GM19351 (cell line): ENCODE results near the gene MED12L.

Experiments
- ATAC-seq: cut with Tn5 transposase; IDR thresholded peaks from one replicate; pipeline ENCODE4 v1.9.1; 2021; ENCODE audit warnings: mild to moderate bottlenecking, moderate library complexity; ENCODE audit not compliant: unreplicated experiment

The MED12L gene

DNA sequence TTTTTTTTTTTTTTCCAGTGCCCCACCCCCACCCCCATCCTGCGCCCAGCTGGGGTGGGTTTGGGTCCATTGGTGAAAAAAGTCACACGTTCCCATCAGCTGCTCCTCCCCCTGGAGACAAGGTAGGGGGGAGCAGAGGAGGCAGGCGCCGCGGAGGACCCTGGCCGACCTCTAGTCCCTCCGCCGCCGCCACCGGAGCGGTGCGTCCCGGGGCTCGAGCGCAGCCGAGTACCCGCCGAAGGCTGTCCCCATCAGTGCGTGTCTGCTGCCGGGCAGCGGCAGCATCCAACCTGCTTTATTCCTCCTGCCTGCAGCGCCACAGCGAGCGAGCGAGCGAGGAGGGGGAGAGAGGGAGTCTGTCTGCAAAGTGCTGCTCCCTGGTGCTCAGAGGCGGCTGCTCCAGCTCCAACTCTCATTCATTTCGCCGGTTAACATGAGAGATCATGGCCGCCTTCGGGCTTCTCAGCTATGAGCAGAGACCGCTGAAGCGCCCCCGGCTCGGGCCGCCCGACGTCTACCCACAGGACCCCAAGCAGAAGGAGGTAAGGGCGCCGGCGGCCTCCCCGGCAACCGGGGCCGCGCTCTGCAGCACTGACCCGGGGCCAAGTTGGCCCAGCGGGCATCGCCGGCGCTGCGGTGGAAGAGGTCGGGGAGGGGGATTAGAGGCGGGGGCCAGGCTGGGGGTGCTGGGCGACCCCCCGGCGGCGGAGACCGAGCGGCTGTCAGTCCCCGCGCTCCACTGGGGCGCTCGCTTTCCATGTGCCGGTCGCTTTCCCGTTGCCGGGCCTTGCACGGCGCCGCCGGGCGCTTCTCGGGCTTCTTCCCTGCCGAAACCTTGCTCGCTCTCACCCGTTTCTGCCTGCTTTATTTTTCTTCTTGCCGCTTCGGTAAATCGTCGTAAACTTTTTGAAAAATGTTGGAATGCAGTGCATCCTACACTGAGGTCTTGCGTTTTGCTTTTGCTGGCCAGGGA lies 1.3 kb downstream of the MED12L start:
- peak; percentile 73 for ATAC-seq

DNA sequence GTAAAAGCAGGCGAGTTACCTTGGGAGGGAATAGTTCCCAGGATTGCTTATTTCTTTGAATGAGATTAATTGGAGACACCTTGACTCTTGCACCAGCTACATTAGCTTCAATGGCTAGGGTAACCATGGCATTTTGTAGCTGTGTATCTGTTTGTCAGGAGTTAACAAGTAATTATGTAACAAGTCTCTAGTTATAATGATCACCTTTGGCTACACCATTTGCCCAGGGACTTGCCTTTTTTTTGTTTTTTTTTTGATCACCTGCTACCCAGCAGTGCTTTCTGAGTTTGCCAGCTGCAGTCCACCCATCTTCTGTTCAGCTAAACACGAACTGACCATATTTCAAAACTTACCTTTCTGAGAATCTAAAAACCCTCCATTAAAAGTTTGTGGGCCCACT lies 2.2 kb downstream of the MED12L start:
- ATAC-seq, result no peak

DNA sequence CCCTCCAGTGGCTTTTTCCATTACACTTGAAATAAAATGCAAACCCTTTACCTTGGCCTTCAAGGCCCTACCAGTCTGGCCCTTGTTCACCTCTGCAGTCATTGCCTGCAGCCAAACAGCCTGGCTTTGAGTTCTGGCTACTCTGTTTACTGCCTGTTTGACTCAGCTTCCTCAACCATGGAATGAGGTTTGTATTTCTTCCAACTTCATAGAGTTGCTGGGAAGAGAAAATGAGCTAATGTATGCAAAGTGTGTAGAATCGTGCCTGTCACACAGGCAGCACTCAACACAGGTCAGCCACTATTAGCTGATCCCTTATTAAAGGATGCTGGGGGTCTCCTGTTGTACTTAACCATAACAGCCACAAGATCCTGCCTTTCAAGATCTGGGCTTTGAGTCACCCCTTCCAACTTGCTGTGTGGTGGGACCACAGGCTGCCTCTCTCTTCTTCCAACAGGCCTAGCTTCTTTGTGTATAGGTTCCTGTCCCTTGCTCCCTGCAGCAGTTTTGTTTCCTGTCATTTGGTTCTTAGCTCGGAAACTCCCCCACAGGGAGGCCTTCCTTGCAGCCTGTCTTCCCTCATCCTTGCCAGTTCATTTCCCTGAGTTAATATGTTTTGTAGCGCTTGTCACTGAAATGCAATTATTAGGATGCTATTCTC lies 6.4 kb downstream of the MED12L start:
- ATAC-seq, result no peak

DNA sequence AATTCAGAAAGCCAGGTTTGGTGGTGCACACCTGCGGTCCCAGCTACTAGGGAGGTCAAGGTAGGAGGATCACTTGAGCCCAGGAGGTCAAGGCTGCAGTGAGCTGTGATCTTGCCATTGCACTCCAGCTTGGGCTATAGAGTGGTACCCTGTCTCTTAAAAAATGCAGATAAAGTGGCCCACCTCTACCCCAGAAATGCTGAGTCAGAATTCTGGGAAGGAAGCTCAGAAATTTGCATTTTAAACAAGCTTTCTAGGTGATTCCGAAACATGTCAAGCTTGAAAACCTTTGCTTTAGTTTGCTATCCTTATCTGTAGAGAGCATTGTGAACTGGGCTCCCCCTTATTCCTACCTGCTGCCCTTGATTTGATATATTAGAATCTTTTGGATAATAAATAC lies 7.7 kb downstream of the MED12L start:
- ATAC-seq, result no peak

DNA sequence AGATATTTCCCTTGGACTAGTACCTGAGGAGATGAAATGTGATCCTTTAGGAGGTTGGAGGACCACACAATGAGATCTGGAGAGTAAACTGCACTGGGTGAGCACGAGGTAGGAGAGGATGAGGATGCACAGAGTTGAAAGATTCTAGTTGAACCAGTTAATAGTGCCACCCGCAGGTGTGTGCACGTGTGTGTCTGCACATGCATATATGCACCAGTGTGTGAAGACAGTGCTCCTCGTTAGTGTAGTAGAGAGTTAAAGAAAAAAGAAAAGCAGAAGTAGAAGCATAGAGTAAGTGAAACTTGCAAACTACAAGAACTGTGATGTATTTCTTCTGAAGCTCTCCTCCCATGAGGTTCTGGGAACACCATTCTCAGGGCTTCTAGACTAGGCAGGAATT lies 8.4 kb downstream of the MED12L start:
- peak; percentile 86 for ATAC-seq

DNA sequence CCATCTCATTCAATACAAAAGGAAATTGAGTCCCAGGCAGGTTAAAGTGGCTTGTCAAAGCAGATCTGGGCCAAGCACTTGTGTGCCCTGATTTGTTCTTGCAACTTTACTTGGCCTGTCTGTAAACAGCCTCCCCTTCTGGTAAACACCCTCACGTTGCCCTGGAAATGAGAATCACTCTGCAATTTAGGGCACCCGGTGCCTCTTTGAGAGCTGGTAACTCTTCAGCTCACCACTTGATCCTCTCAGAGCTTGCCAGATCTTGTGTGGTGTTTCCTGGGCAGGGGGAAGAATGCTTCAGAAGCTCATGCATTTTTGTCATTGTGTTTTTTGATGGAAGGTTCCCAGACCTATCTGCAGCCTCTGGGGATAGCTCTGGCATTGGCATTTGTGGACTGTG lies 11.3 kb downstream of the MED12L start:
- ATAC-seq, result no peak

DNA sequence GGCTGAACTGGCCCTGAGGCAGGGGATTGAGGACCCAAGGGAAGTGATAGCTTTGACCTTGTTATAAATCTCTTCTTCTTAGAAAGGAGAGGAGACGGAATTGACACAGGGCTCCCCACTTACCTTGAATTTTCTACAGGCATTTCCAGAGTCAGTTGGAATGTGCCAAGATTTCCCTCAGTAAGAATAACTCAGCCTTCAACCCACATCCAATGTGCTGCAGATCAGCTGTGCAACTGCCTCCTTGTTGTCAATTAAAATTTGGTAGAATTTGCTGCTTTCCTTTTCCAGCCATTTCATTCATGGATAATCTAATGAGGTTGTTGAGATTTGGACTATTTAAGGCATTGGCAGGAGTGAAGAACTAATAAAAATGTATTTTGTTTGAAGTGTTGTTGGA lies 14.6 kb downstream of the MED12L start:
- no peak for ATAC-seq

DNA sequence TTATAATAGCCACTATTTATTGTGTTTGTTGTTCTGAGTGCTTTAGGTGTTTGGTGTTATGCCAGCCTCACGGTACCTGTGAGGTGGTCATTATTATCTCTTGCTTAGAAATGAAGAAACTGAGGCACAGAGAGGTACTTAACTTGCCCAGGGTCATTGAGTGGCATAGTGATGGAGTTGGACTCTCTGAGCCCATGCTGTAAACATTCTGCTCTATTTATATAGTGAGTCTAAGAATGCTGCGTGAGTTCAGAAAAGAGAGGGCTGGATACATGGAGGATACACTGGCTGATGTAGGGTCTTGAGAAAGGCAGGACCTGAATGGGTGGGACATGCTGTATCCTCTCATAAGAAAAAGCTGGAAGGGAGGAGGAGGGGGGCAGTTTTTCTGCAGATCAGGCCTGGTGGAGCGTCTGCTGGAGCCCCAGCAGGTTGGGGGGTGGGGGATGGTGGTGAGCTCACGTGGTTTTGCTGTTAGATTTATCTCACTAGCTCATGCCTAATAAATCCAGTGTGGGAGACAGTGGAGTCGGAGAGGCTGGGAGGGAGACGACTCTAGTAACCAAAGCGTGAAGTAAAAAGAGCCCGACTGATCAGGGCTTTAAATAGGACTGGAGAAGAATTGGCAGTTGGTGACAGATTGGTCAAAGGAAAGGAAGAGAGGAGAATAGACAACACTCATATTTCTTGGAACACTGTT lies 16.0 kb downstream of the MED12L start:
- no peak for ATAC-seq

DNA sequence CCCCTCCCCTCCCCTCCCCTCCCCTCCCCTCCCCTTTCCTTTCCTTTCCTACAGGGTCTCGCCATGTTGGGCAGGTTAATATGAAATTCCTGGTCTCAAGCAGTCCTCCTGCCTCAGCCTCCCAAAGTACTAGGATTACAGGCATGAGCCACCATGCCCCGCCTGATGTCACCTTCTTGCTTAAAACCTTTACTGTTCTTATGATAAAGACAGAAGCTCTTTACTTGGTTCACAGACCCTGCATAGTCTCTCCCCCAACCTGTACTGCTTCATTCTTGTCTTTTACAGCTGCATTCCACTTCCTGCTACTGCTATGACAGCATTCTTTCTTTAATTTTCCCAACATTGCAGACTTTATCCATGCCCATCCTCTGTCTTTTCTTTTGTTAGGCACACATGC lies 20.8 kb downstream of the MED12L start:
- ATAC-seq, result no peak

DNA sequence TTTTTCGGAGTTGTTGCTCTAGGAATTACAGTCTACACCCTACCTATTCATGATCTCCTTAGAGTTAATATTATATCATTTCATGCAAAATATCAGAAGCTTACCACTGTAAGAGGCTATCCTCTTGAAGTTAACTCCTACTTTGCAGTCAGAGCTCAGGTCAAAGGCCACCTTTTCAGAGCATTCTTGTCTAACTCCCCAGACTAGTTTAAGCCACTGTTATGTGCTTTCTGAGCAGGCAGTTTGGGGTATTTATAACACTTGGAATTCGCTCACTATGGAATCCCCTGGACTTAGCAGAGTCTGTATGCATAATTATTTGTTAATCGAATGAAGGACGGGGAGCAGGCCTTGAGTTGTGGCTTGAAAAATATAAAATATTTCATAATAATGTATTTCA lies 21.7 kb downstream of the MED12L start:
- ATAC-seq, result no peak

DNA sequence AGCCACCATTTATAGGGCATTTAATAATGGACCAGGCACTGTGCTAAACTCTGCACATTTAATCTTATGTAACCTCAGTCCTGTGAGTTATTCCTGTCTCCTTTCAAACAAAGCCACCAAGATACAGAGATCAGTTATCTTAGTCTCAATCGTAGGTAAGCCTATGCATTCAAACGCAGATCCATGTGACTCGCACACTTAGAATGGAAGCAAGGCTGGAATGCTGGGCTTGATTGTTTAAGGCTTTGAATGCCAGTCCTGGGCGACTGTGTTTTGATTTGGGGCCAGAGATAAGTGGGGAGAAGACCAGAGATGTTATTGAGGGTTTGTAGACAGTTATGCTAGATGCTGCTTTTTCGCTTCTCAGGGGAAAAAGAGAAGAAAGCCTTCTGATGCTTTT lies 22.2 kb downstream of the MED12L start:
- no peak for ATAC-seq

DNA sequence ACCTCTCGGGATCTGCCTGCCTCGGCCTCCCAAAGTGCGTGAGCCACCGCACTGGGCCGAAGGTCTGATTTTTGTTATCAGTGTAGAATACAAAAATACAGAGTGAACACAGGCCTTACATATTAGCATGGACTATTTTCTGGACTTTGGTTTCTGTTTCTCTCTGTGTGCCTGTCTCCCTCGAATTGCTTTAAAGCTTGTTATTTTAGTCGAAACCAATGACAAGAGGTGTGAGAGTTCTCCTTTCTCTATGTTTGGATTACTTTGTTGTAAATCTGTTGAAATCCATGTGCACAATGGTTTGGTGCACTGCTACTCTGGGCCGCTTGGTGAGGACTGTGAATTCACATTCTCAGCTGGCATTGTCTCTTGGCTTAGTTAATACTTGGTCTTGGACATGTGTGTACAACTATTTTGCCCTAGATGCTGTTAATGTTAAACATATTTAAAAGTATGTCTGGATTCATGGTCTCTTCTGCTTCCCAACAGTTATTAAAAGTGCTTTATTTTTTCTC lies 23.9 kb downstream of the MED12L start:
- ATAC-seq, result no peak

DNA sequence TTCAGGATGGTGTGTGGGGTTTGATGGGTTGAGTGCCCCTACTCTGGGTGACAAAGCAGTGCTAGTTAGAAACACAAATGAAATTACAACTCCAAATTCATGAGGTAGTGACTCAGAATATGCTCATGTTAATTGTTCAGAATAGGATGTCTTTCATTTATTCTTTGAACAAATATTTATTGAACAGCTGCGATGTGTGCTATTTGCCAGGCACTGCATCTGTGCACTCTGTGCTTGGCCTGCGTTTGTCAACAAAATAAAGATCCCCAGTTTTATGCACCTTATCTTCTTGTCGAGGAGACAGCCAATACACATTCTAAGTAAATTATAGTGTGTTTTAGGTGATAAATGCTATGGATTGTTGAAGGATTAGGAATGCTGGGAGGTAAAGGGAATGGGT lies 27.3 kb downstream of the MED12L start:
- no peak for ATAC-seq

DNA sequence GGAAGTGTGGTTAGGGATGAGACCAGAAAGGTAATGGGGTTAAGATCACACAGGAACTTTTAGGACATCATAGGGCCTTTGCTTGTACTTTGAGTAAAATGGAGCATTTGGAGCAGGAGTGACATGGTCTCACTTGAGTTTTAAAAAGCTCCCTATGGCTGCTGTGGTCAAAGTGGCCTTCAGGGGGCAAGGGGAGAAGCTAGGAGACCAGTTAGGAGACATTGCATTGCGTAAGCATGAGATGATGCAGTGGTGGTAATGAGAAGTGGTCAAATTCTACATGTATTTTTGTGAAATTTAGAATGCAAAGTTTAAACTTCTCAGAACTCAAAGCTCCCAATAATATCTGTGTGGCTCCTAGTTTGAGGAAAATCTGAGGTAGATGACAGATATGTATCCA lies 27.9 kb downstream of the MED12L start:
- ATAC-seq, result no peak

DNA sequence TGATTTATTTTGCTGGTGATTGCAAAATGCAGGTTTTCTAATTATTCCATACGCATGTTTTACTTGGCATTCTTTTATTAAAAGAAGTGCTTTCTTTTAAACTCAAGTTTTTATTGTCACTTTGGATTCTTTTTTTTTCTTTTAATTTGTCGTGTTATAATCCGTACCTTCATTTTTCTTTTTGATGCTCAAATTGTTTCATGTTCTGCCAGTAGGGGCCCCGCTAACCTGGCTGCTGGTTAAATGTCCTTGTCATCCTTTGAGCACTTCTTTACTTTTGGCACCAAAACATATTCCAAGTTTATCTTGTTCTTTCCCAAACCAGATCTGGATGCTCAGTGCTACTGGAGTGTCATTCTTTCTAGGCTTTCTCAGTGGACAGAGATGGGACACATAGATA lies 31.6 kb downstream of the MED12L start:
- no peak for ATAC-seq

DNA sequence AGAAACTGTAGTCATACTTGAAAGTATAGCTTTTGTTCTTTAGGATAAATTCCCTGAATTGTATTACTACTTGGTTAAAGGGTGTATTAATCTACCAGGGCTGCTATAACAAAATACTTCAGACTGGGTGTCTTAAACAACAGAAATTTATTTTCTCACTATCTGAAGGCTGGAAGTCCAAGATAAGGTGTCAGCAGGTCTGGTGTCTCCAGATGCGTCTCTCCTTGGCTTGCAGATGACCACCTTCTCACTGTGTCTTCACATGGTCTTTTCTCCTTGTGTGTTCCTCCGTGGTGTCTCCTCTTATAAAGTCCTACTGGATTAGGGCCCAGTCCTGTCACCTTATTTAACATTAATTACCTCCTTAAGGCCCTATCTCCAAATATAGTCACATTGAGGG lies 33.7 kb downstream of the MED12L start:
- no peak for ATAC-seq

DNA sequence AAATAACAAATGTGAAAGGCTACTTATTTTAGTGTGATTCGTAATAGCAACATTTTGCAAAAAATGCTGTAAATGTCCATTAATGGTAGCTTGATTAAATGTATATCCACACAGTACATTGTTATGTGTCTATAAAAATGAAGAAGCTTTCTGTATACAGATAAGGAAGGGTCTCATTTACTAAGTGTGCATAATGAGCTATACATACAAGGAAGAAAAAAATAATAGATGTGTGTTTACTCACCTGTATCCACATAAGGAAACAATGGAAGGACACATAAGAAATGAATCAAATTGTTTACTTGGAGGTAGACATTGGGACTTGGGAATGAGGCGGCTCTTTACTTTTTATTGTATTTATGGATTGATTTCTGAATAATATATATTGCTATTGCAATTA lies 34.9 kb downstream of the MED12L start:
- ATAC-seq, result no peak

DNA sequence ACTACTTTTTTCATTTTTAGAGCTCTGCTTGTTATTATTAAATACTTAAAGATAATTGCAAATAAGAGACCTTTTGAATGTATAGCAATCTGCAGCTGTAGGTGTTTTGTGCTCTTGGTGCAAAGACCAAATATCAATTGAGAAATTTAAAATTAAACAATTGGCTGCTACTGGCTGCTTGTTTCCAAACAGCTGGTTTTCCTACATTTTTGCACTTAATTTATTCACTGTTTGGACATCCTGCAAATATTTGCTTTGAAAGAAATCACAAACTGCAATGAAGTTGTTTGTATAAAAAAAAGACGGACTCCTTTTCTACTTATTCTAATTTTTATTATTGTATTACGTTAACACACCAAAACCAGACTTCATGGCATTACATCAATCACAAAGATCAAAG lies 35.6 kb downstream of the MED12L start:
- no peak for ATAC-seq

DNA sequence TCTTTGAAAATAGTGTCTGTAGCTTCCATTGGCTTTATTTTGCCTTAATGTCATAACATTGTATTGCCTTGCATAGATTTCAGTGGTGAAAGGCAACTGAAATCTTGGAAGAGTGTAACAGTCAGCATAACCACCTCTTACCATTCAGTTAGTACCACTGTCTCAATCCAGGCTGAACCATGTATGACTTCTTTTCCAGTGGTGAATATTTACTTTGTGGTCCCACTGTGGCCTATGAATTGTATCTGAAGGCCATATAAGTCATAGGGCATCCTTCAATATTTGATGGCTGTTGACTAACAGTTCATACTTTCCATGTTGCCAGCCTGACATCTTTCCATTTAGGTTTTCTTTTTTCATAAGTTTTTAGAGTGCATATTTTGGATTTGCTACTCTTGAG lies 38.4 kb downstream of the MED12L start:
- ATAC-seq, result no peak

DNA sequence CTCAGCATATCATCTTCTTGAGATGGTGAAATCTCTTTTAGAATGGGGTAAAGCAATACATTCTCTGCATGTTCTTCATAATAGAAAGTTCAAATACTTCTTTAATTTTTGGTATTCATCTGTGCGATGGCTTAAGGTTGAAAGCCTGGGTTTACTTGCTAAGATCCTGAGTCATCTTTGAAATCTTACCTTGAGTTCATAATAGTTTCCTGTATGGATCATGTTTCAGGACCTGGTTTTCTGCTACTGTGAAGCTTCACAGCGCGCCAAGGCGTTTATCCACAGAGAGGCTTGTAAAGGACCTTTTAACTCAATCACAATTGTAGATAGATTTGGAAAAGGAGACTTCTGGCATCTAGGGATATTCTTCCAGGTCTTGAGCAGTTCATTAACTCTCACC lies 39.0 kb downstream of the MED12L start:
- ATAC-seq, result no peak

DNA sequence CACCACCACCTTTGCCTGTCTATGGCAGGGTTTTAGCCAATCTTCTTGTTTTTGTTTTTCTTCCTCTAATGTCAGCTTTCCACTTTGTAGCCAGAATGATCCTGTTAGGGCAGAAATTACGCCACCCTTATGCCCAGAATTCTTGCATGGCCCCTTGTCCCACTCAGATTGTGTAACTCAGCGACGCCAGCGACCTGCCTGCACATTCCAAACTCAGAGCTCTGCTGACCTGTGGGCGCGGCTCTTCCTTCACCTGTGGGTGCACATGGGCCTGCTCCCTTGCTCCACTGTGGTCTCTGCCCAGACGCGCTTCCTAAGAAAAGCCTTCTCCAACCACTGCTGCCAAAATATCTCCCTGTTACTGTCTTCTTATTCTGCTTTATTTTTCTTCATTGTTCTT lies 45.0 kb downstream of the MED12L start:
- no peak for ATAC-seq

DNA sequence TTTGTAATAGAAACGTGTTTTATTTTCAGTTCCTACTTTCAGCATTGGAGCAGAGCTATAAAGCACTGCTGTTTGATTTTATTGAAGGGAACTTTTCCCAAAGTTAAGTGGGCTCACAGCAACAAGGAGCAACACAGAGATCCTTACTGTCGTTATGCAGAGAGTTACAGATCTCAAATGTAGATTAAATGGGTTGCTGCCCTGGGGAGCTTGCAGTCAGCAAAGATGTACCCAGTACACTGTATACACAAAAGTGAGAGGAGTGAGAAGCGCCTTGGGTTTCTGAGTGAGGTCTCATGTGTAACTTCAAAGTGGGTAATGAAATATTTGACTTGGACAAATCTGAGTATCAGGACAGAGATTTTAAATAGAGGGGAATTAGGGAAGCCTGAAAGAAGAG lies 47.7 kb downstream of the MED12L start:
- ATAC-seq, result no peak
